Heart right ventricle (tissue), 16 donors: Measurements from ENCODE around the gene TMEM184A. TPM values are rescaled to one million over a fixed set of nuclear protein-coding genes. Genes with fewer than 3 reads are reported as not detected.

ENCODE experiments used
- ATAC-seq, 8 donors: fragments of 200-7000 bp; cut with Tn5 transposase; one replicate each; pipeline ENCODE4 v1.9.1; 2020; ENCODE audit warnings: mild to moderate bottlenecking in 8 of 8, moderate library complexity in 8 of 8, moderate number of reproducible peaks in 1 of 8
- DNase-seq, 2 donors: peaks; one replicate each; pipeline ENCODE4 v3.0.0-alpha.2; 2020
- H3K27ac ChIP-seq, 10 donors: fragments of 200-600 bp; sonication (generic) in 2 of 10; one replicate each; pipeline versions ENCODE4 v1.5.0 to v1.8.0; 2020 to 2022; ENCODE audit warnings: mild to moderate bottlenecking in 3 of 10
- H3K27me3 ChIP-seq, 7 donors: fragments of 200-600 bp; one replicate each; pipeline ENCODE4 v1.8.0; 2021 to 2022; ENCODE audit warnings: mild to moderate bottlenecking in 2 of 7
- H3K36me3 ChIP-seq, 9 donors: fragments of 200-600 bp; sonication (generic) in 1 of 9; one replicate each; pipeline versions ENCODE4 v1.5.0 to v1.8.0; 2020 to 2022; ENCODE audit warnings: mild to moderate bottlenecking in 2 of 9
- H3K4me1 ChIP-seq, 9 donors: fragments of 200-600 bp; sonication (generic) in 1 of 9; one replicate each; pipeline versions ENCODE4 v1.5.0 to v1.8.0; 2020 to 2022; ENCODE audit warnings: mild to moderate bottlenecking in 4 of 9
- H3K4me3 ChIP-seq, 10 donors: fragments of 200-600 bp; sonication (generic) in 2 of 10; one replicate each; pipeline versions ENCODE4 v1.5.0 to v1.8.0; 2020 to 2022; ENCODE audit warnings: mild to moderate bottlenecking in 7 of 10, moderate library complexity in 2 of 10
- H3K9me3 ChIP-seq, 11 donors: fragments of 200-600 bp in 10 of 11; sonication (generic) in 2 of 11; one replicate each; pipeline versions ENCODE4 v1.5.0 to v1.8.0; 2013 to 2022; ENCODE audit warnings: mild to moderate bottlenecking in 2 of 11, control low read depth in 1 of 11, moderate library complexity in 1 of 11
- CTCF ChIP-seq, 9 donors: fragments of 200-600 bp; sonication (generic) in 2 of 9; IDR thresholded peaks; one replicate each; pipeline versions ENCODE4 v1.5.0 to v1.8.0; 2021 to 2022; ENCODE audit warnings: antibody characterized with exemption in 9 of 9, mild to moderate bottlenecking in 5 of 9, moderate library complexity in 1 of 9
- WGBS, 2 donors: extraction: QIAGEN DNeasy Blood & Tissue Kit; methylation state at CpG; one replicate each; pipeline ENCODE4 v1.1.7; 2013; ENCODE audit warnings: inconsistent platforms in 1 of 2; 5-methylcytosine and 5-hydroxymethylcytosine counted together
- intact Hi-C, 10 donors: fragments of 100-400 bp; cut with DNase I; formaldehyde crosslinking; loops; one replicate each; pipeline versions ENCODE4 v1.11.1 to v1.14.2; 2022
- polyA plus RNA-seq, 2 donors: library from polyadenylated mRNA; stranded (reverse); fragments of 200-250 nt; gene quantifications; one replicate each; pipeline ENCODE4 v1.2.3, GENCODE V29; 2013
- total RNA-seq, 10 donors: library from RNA; stranded (reverse); fragmentation: NEBNext Ultra II Directional in 3 of 10; extraction: Animal tissue kit (Norgen Biotek cat#: 25700) in 3 of 10; gene quantifications; one replicate each; pipeline versions ENCODE4 v1.2.1 to v1.2.4, GENCODE V29; 2021 to 2023
- donor health status: Arrhythmogenic right ventricular cardiomyopathy.
- donor health status: ischemic (EF 13 %, LVEDD 7.1; RV severe dilation, severe dysfunction).
- donor health status: healthy with polysubstance abuse.
- donor health status: DM: no; HTN: yes; CAD: no.
- donor health status: DM: no; HTN: no; CAD: no.
- donor health status: ischemic (EF 25% LVEDD 6.9; RV normal size, moderate dysfunction).
- donor health status: ischemic (EF 25% LVEDD 5.7; RV mildly dilated, moderate dysfunction).
- donor health status: healthy.
- donor health status: DM: yes; HTN: yes; CAD: no.
- donor health status: Ischemic cardiomyopathy.
- donor health status: ischemic (EF 35%, LVEDD 5.7; RV mildly dilated, moderate dysfunction).
- donor health status: nonischemic (EF 11% LVEDD 7.7; RV severe dilation, severe dysfunction).
- donor health status: DM: yes; HTN: yes; CAD: no.
- donor health status: PGD.
- donor health status: ischemic (EF 29% LVEDD 5.4; RV normal size, mild dysfunction).
- donor health status: nonischemic (EF 23%, LVEDD 6.1; RV moderate dilation, normal function).

TMEM184A gene
- total and polyA plus RNA-seq, 12 donors = 0.09 to 1.2 (median 0.51) TPM

GRCh38 chr7:1580422-1581030 lies 24.5 kb upstream of the TMEM184A start:
- no peaks in the 10 kb centered on the region for H3K9me3 ChIP-seq
- TF ChIP-seq CTCF (IDR thresholded peaks at IDR 0.05) = no peak
- H3K4me1 ChIP-seq = peaks cover 0 to 13% (median 4%) of the 10 kb centered on the region in 9 donors
- DNase-seq (no peak), ATAC-seq (peak in 6 of 8 donors; percentile 48 to 75 (median 61))
- H3K27ac ChIP-seq = no peak overlapping the region
- 71 to 78% methylated on average over 19 of the region's 19 CpGs for WGBS, 2 donors
- no peaks in the 10 kb centered on the region for H3K36me3 ChIP-seq
- no peak overlapping the region for H3K4me3 ChIP-seq
- intact Hi-C loops = loop anchor here in 5 of 10 donors (2.0 to 10.0 kb wide), 9 partner anchors 64 to 894 kb away; partner anchors contain the start of gene GRIFIN (in 1 of the 5)
- no peaks in the 10 kb centered on the region for H3K27me3 ChIP-seq

- ATAC-seq (peak; percentile 90 to 96 (median 92)), DNase-seq (peak; percentile 61 to 81)
- peak; percentile 62 to 90 (median 84) for TF ChIP-seq CTCF (IDR thresholded peaks at IDR 0.05)
- 25 to 28% methylated on average over 14 of the region's 14 CpGs for WGBS, 2 donors
- Histone ChIP-seq H3K9me3 (no peaks in the 10 kb centered on the region), H3K27me3 (no peaks in the 10 kb centered on the region), H3K27ac (no peak overlapping the region), H3K4me3 (no peak overlapping the region), H3K4me1 (peaks cover 0 to 13% (median 4%) of the 10 kb centered on the region in 9 donors), H3K36me3 (no peaks in the 10 kb centered on the region)
- intact Hi-C loops = loop anchor here (1.0 to 10.0 kb wide), 17 partner anchors 65 to 895 kb away; partner anchors contain the start of genes EIF3B (in 1 of the 10) and GRIFIN (in 1 of the 10)
These were observed 23.7 kb upstream of the TMEM184A start for GRCh38 chr7:1579481-1580421.

GRCh38 chr7:1578513-1578912 lies 22.5 kb upstream of the TMEM184A start:
- Histone ChIP-seq H3K27me3 (no peaks in the 10 kb centered on the region), H3K4me1 (peaks cover 0 to 13% (median 4%) of the 10 kb centered on the region in 9 donors), H3K27ac (no peak overlapping the region), H3K4me3 (no peak overlapping the region), H3K36me3 (no peaks in the 10 kb centered on the region), H3K9me3 (no peaks in the 10 kb centered on the region)
- no peak for TF ChIP-seq CTCF (IDR thresholded peaks at IDR 0.05)
- intact Hi-C loops = loop anchor here in 7 of 10 donors (2.0 to 10.0 kb wide), 10 partner anchors 176 to 776 kb away; partner anchors contain the start of gene EIF3B (in 1 of the 7)
- WGBS, 2 donors = 91 to 96% methylated on average over 6 of the region's 6 CpGs
- ATAC-seq (no peak), DNase-seq (no peak)
